Adipocyte (in vitro differentiated cells): ENCODE data around the gene ENTPD2.
"Not testable (repeated sequence)": the region's sequence is repeated elsewhere in the genome, so short reads cannot be mapped to it uniquely, and the experiment has no call there.

Experiments
- DNase-seq: peaks from one replicate; pipeline ENCODE4 v3.0.0-alpha.2; 2015; ENCODE audit warnings: low read depth
- H3K27me3 ChIP-seq: replicated peaks from 2 replicates; pipeline ENCODE4 v1.7.0; 2013; ENCODE audit warnings: mild to moderate bottlenecking, low read length, moderate library complexity; ENCODE audit not compliant: control insufficient read depth, insufficient read depth
- H3K36me3 ChIP-seq: 2 replicates; pipeline ENCODE4 v1.7.0; 2013; ENCODE audit warnings: low read length, mild to moderate bottlenecking, moderate library complexity; ENCODE audit not compliant: control insufficient read depth, insufficient read depth, severe bottlenecking
- H3K4me1 ChIP-seq: 2 replicates; pipeline ENCODE4 v1.7.0; 2013; ENCODE audit warnings: mild to moderate bottlenecking, low read length, moderate library complexity; ENCODE audit not compliant: control insufficient read depth, insufficient read depth
- H3K4me3 ChIP-seq: 2 replicates; pipeline ENCODE4 v1.7.0; 2013; ENCODE audit warnings: mild to moderate bottlenecking, low read length, moderate library complexity
- H3K9ac ChIP-seq: 2 replicates; pipeline ENCODE4 v1.7.0; 2013; ENCODE audit warnings: mild to moderate bottlenecking, low read length, moderate library complexity
- H3K9me3 ChIP-seq: 2 replicates; pipeline ENCODE4 v1.7.0; 2013; ENCODE audit warnings: mild to moderate bottlenecking, low read length, moderate library complexity; ENCODE audit not compliant: control insufficient read depth

The ENTPD2 gene

DNA sequence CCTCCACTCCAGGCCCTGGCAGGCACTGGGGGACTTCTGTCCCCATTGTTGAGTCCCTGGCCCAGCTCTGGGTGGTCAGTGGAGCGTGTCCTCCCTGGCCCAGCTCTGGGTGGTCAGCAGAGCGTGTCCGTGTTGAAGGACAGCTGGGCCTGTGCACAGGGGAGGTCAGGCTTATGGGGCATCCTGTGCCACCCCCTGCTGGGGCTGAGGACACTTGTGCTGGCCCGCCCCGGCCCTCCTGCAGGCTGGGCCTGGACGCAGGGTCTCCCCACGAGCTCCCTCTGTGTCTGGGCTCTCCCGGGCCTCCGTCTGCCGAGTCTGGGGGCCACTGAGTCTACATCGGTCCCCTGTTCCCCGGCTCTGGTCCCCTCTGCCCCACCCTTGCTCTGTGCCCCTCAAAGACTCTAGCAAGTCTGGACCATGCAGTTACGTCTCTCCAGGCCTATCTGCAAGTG lies 46.0 kb downstream of the ENTPD2 start:
- no peaks in the 10 kb centered on the region for H3K4me1 ChIP-seq
- no peak for DNase-seq
- H3K9ac ChIP-seq, result no peak overlapping the region
- H3K9me3 ChIP-seq, result no peaks in the 10 kb centered on the region
- no peaks in the 10 kb centered on the region for H3K27me3 ChIP-seq
- peaks cover 9% of the 10 kb centered on the region for H3K36me3 ChIP-seq
- no peak overlapping the region for H3K4me3 ChIP-seq

DNA sequence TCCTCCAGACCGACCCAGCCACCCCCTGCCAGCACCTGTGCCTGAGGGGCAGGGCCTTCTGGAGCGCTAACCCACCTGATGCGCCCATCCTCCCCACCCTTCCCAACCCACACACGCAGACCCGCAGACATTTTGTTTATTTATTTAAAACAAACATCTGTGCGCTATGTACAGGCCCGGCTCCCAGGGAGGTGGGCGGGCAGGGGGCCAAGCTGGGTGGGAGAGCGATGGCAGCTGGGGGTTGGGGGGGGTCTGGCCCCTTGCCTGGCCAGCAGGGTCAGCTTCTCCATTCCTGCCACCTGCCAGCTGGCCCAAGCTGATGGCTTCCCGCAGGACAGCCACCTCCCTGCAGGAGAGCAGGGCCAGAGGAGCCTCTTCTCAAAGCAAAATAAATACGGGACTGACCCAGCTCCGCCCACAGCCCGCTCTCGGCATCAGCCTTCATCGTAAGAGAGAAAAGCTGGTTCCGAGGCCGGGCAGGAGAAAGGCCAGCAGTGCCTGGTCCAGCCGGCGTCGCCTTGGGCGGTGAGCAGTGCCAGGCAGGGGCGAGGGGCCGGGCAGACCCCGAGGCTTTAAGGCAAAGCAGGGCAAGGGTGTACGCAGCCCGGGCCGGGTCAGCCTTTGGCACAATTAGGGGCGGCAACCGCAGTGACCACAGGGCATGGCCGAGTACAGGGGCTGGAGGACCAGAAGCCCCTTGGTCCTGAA lies 46.6 kb downstream of the ENTPD2 start:
- Histone ChIP-seq H3K4me1 (no peaks in the 10 kb centered on the region), H3K9me3 (no peaks in the 10 kb centered on the region), H3K4me3 (no peak overlapping the region), H3K36me3 (peaks cover 6% of the 10 kb centered on the region), H3K9ac (no peak overlapping the region), H3K27me3 (no peaks in the 10 kb centered on the region)
- DNase-seq, result no peak

DNA sequence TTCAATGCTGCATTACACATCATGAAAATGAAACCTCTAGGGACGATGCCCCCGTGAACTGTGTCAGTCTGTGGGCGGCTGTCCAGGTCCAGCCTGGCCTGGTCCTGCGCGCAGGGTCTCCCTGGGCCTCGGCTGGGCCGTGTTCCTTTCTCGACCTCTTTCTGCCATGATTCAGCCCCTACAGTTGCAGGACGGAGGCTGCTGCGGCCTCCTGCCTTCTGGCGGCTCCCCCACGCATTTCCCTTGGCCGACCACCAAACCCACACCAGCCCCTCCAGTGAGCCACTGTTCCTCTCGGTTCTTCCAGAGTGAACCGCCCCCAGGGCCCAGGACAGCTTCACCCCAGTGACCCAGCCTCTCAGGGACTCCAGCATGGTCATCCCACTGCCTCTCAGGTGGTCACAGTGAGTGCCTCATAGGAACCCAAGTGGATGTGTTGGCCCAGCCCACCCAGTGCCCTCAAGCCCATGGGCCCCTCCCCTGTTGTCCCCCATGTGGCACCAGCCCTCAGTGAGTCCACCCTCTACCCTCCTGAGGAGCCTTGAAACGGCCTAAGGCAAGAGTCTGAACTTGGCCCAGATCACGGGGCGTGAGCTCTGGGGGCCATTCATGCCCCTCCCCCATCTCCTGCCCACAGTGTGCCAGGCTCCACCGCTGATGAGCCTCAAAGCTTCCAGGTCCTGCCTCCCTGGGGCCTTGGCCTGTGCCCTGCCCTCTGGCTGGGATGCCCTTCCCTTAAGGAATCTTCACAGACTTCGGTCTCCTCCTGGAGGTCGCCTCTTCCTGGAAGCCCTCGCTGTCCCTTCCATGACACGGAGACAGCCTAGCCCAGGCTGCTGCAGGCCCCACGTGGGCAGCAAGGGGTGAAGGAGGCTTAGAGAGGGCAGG lies 47.5 kb downstream of the ENTPD2 start:
- H3K4me1 ChIP-seq, result no peaks in the 10 kb centered on the region
- DNase-seq, result no peak
- H3K9ac ChIP-seq, result no peak overlapping the region
- H3K9me3 ChIP-seq, result no peaks in the 10 kb centered on the region
- no peaks in the 10 kb centered on the region for H3K27me3 ChIP-seq
- peaks cover 6% of the 10 kb centered on the region for H3K36me3 ChIP-seq
- H3K4me3 ChIP-seq, result no peak overlapping the region

DNA sequence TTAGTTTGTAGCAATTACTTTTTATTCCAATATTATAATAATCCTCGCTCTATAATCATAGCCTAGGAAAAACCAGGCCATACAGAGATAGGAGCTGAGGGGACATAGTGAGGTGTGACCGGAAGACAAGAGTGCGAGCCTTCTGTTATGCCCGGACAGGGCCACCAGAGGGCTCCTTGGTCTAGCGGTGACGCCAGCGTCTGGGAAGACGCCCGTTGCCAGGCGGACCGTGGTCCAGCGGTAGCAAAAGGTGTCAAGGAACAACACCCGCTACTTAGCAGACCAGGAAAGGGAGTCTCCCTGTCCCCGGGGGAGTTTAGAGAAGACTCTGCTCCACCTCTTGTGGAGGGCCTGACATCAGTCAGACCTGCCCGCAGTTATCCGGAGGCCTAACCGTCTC lies 49.6 kb downstream of the ENTPD2 start:
- not testable (repeated sequence) for H3K9me3 ChIP-seq, H3K4me3 ChIP-seq, DNase-seq, H3K9ac ChIP-seq, H3K36me3 ChIP-seq, H3K27me3 ChIP-seq
- peaks cover 11% of the 10 kb centered on the region for H3K4me1 ChIP-seq

DNA sequence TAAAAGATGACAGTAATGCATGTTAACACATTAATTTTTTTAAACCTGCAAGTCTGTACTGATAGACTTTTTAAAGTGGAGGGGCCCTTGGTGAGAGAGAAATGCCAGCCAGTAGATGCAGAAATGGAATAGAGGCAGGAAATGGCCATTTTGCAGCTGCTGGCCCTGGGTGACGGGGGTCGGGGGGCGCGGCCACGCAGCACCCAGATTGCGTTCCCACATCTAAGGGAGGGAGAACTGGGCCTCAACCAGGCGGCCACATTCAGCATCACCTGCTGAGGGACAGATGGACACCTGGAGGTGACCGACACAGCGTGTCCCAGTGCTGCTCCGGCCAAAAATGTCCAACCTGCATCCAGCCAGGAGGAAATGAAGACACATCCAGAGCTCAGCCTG lies 51.2 kb downstream of the ENTPD2 start:
- H3K9ac ChIP-seq, result no peak overlapping the region
- no peaks in the 10 kb centered on the region for H3K27me3 ChIP-seq
- peaks cover 21% of the 10 kb centered on the region for H3K4me1 ChIP-seq
- no peak overlapping the region for H3K4me3 ChIP-seq
- H3K36me3 ChIP-seq, result no peaks in the 10 kb centered on the region
- H3K9me3 ChIP-seq, result no peaks in the 10 kb centered on the region
- DNase-seq, result no peak

DNA sequence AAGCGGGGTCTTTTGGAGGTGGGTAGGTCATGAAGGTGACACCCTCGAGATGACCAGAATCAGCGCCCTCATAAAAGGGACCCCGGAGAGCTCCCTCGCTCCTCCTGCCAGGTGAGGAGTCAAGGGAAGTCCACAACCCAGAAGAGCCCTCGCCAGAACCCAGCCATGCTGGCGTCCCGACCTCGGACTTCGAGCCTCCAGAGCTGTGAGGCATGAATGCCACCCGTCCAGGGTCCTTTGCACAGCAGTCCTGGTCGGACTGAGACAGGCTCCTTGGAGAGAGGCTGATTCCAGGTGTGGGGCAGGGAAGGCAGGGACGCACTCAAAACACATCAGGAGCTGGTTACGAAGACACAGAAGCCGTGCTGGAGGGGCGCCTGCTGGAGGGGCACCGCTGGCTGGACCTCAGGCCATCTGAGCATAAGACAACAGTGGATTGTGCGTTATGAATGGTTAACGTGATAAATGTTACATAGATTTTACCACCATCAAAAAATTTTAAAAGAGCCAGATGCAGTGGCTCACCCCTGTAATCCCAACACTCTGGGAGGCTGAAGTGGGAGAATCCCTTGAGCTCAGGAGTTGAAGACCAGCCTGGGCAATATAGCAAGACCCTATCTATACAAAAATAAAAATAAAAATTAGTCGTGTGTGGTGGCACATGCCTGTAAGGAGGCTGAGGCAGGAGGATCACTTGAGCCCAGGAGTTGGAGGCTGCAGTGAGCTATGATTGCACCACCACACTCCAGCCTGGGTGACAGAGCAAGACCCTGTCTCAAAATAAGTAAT lies 51.8 kb downstream of the ENTPD2 start:
- Histone ChIP-seq H3K9me3 (no peaks in the 10 kb centered on the region), H3K4me1 (peaks cover 21% of the 10 kb centered on the region), H3K27me3 (no peaks in the 10 kb centered on the region), H3K36me3 (no peaks in the 10 kb centered on the region), H3K9ac (no peak overlapping the region), H3K4me3 (no peak overlapping the region)
- DNase-seq, result no peak

DNA sequence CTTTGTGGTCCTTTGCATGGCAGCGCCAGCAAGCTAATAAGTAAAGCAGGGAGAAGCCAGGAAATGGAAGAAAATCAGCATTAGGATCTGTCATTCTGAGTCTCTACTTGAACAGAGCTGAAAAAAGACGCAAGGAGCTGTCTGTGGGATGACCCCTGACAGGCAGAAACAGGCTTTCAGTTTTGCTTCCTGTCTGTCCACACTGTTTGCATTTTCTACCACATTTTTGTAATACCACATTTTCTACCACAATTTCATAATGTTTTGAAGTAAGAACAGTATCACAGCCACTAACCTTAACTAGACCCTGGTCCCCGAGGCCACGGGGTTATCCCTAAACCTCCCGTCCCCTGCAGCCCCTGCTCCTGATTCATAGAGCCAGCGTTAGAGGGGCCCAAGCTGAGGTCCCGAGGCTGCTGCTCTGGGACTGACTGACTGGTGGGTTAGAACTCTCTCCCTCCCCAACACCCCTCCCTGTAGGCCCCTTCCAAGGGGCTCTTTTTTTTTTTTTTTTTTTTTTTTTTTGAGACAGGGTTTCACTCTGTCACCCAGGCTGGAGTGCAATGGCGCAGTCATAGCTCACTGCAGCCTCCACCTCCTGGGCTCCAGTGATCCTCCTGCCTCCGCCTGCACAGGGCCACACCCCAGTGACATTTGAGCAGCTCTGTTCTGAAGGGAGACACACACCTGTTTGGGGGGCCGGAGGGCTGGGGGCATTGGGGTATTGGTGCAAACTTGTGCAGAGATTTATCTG lies 53.5 kb downstream of the ENTPD2 start:
- no peak overlapping the region for H3K4me3 ChIP-seq
- peaks cover 29% of the 10 kb centered on the region for H3K4me1 ChIP-seq

More for the DNA sequence above, 53.5 kb downstream of the ENTPD2 start:
- no peaks in the 10 kb centered on the region for H3K36me3 ChIP-seq
- DNase-seq, result peak; percentile 75
- H3K27me3 ChIP-seq, result no peaks in the 10 kb centered on the region
- H3K9ac ChIP-seq, result peak overlapping the region; percentile 67
- H3K9me3 ChIP-seq, result no peaks in the 10 kb centered on the region
